IMR-90 (cell line): ENCODE data around the gene NCAPH2. TPM values are rescaled to one million over a fixed set of nuclear protein-coding genes. Genes with fewer than 3 reads are reported as not detected.

ENCODE experiments used
- ATAC-seq: fragments of 200-7000 bp; cut with Tn5 transposase; 2 replicates; pipeline ENCODE4 v1.9.1; 2020; ENCODE audit warnings: low read depth, mild to moderate bottlenecking, moderate library complexity
- BruUV-seq: library from RNA; stranded (reverse); fragments of 400-500 nt; replicated peaks from 2 replicates; lab custom pipeline; 2021; lab: Mats Ljungman, UMichigan
- CTCF ChIA-PET: fragments of 300-600 bp; formaldehyde crosslinking; extraction: SDS; loops from one replicate; lab custom pipeline; 2021; ENCODE audit warnings: antibody characterized with exemption; lab: Yijun Ruan, JAX
- POLR2A ChIA-PET: fragments of 300-600 bp; sonication (Branson Sonifier 250); formaldehyde crosslinking; loops from one replicate; lab custom pipeline; 2022; ENCODE audit warnings: antibody characterized with exemption; ENCODE audit not compliant: unreplicated experiment; lab: Charles Lee
- DNase-seq: peaks from one replicate; pipeline ENCODE4 v3.0.0; 2013
- H2AFZ ChIP-seq: replicated peaks from 2 replicates; pipeline ENCODE3; 2013; ENCODE audit warnings: low read length, mild to moderate bottlenecking; ENCODE audit not compliant: poor library complexity
- H2AK5ac ChIP-seq: 2 replicates; pipeline ENCODE4 v1.6.1; 2013; ENCODE audit warnings: low read depth, low read length, inconsistent platforms
- H2AK9ac ChIP-seq: replicated peaks from 2 replicates; pipeline ENCODE3; 2013; ENCODE audit warnings: mild to moderate bottlenecking, low read depth, low read length, moderate library complexity; ENCODE audit not compliant: poor library complexity
- H2BK120ac ChIP-seq: 2 replicates; pipeline ENCODE4 v1.6.1; 2013; ENCODE audit warnings: low read depth, low read length, inconsistent platforms
- H2BK15ac ChIP-seq: 3 replicates; pipeline ENCODE4 v1.6.1; 2013; ENCODE audit warnings: low read depth, low read length, inconsistent platforms
- H2BK20ac ChIP-seq: 2 replicates; pipeline ENCODE4 v1.6.1; 2013; ENCODE audit warnings: low read depth, mild to moderate bottlenecking, inconsistent platforms, low read length, moderate library complexity
- H2BK5ac ChIP-seq: 2 replicates; pipeline ENCODE4 v1.6.1; 2013; ENCODE audit warnings: mild to moderate bottlenecking, low read depth, low read length, inconsistent platforms; ENCODE audit not compliant: poor library complexity, severe bottlenecking
- H3K14ac ChIP-seq: replicated peaks from 2 replicates; pipeline ENCODE4 v1.6.1; 2013; ENCODE audit warnings: low read depth, low read length, inconsistent platforms
- H3K18ac ChIP-seq: 2 replicates; pipeline ENCODE4 v1.6.1; 2013; ENCODE audit warnings: low read depth, low read length, control low read depth
- H3K23ac ChIP-seq: 2 replicates; pipeline ENCODE4 v1.6.1; 2013; ENCODE audit warnings: low read depth, low read length, inconsistent platforms
- H3K27ac ChIP-seq: 2 replicates; pipeline ENCODE4 v1.5.1; 2013; ENCODE audit warnings: mild to moderate bottlenecking, control low read depth, low read length; ENCODE audit not compliant: insufficient read depth
- H3K27me3 ChIP-seq: 2 replicates; pipeline ENCODE4 v1.6.1; 2013; ENCODE audit warnings: low read length; ENCODE audit not compliant: control insufficient read depth, insufficient read depth
- H3K36me3 ChIP-seq: 2 replicates; pipeline ENCODE4 v1.6.1; 2013; ENCODE audit warnings: low read length, mixed read lengths; ENCODE audit not compliant: control insufficient read depth, insufficient read depth
- H3K4ac ChIP-seq: 2 replicates; pipeline ENCODE4 v1.6.1; 2013; ENCODE audit warnings: low read depth, low read length, inconsistent platforms
- H3K4me1 ChIP-seq: 2 replicates; pipeline ENCODE4 v1.6.1; 2013; ENCODE audit warnings: low read length, mixed read lengths; ENCODE audit not compliant: control insufficient read depth, insufficient read depth
- H3K4me2 ChIP-seq: 2 replicates; pipeline ENCODE4 v1.6.1; 2013; ENCODE audit warnings: low read depth, mild to moderate bottlenecking, control low read depth, low read length, moderate library complexity
- H3K4me3 ChIP-seq: 2 replicates; pipeline ENCODE4 v1.5.1; 2013; ENCODE audit warnings: low read depth, mild to moderate bottlenecking, control low read depth, low read length, moderate library complexity; ENCODE audit not compliant: insufficient read depth
- H3K56ac ChIP-seq: 2 replicates; pipeline ENCODE4 v1.6.1; 2013; ENCODE audit warnings: low read length, inconsistent platforms; ENCODE audit not compliant: insufficient read depth; ENCODE audit errors: extremely low read depth
- H3K79me1 ChIP-seq, 2 experiments: 2 replicates each; pipeline ENCODE4 v1.6.1; 2013; ENCODE audit warnings: low read length in 2 of 2, inconsistent platforms in 1 of 2, low read depth in 1 of 2
- H3K9ac ChIP-seq: 2 replicates; pipeline ENCODE4 v1.6.1; 2013; ENCODE audit warnings: low read depth, low read length, control low read depth
- H3K9me1 ChIP-seq: 2 replicates; pipeline ENCODE4 v1.6.1; 2013; ENCODE audit warnings: low read length, inconsistent platforms; ENCODE audit not compliant: insufficient read depth
- H3K9me3 ChIP-seq: 2 replicates; pipeline ENCODE4 v1.6.1; 2013; ENCODE audit warnings: low read length; ENCODE audit not compliant: control insufficient read depth, insufficient read depth
- H4K20me1 ChIP-seq: 2 replicates; pipeline ENCODE4 v1.6.1; 2013; ENCODE audit warnings: low read length, inconsistent platforms; ENCODE audit not compliant: insufficient read depth
- H4K5ac ChIP-seq: 2 replicates; pipeline ENCODE4 v1.6.1; 2013; ENCODE audit warnings: mild to moderate bottlenecking, low read depth, low read length, control low read depth
- H4K8ac ChIP-seq, 2 experiments: 2 replicates each; pipeline ENCODE4 v1.6.1; 2013; ENCODE audit warnings: low read depth in 2 of 2, low read length in 2 of 2, control low read depth in 1 of 2, inconsistent platforms in 1 of 2
- H4K91ac ChIP-seq: 2 replicates; pipeline ENCODE4 v1.6.1; 2013; ENCODE audit warnings: low read depth, low read length, inconsistent platforms; ENCODE audit not compliant: insufficient read depth
- BHLHE40 ChIP-seq: fragments of 150-350 bp; IDR thresholded peaks from 2 replicates; pipeline ENCODE4 v1.6.1; 2016; ENCODE audit warnings: mild to moderate bottlenecking, low read depth, low read length
- CHD1 ChIP-seq: IDR thresholded peaks from 2 replicates; pipeline ENCODE4 v1.6.1; 2012; ENCODE audit warnings: low read depth, low read length, improper control_type of control experiment
- MAFK ChIP-seq: IDR thresholded peaks from 2 replicates; pipeline ENCODE4 v1.6.1; 2012; ENCODE audit warnings: low read depth, low read length, improper control_type of control experiment
- MAZ ChIP-seq: IDR thresholded peaks from 2 replicates; pipeline ENCODE4 v1.6.1; 2012; ENCODE audit warnings: low read depth, mild to moderate bottlenecking, low read length, improper control_type of control experiment, moderate library complexity, borderline replicate concordance
- MXI1 ChIP-seq: IDR thresholded peaks from 2 replicates; pipeline ENCODE4 v1.6.1; 2012; ENCODE audit warnings: low read depth, mild to moderate bottlenecking, low read length, moderate library complexity, borderline replicate concordance
- POLR2A ChIP-seq: IDR thresholded peaks from 2 replicates; pipeline ENCODE4 v1.6.1; 2012; ENCODE audit warnings: mild to moderate bottlenecking, low read depth, low read length
- RCOR1 ChIP-seq: IDR thresholded peaks from 2 replicates; pipeline ENCODE4 v1.6.1; 2012; ENCODE audit warnings: mild to moderate bottlenecking, low read length, improper control_type of control experiment; ENCODE audit not compliant: insufficient replicate concordance
- SMC3 ChIP-seq: fragments of 150-350 bp; IDR thresholded peaks from 2 replicates; pipeline ENCODE4 v1.6.1; 2016; ENCODE audit warnings: low read depth, mild to moderate bottlenecking, antibody characterized with exemption, low read length, moderate library complexity
- USF2 ChIP-seq: fragments of 150-350 bp; IDR thresholded peaks from 2 replicates; pipeline ENCODE4 v1.6.1; 2017; ENCODE audit warnings: mild to moderate bottlenecking, antibody characterized with exemption, low read length, low read depth
- WGBS, 2 experiments: methylation state at CpG; one replicate each; pipeline versions ENCODE4 v1.1.5 to v1.1.7; 2013; ENCODE audit warnings: missing lambda C conversion rate in 2 of 2; ENCODE audit not compliant: insufficient read length in 1 of 2; ENCODE audit errors: extremely low coverage in 2 of 2; 5-methylcytosine and 5-hydroxymethylcytosine counted together
- dilution Hi-C: fragments of 300-500 bp; cut with HindIII; formaldehyde crosslinking; loops from one replicate; pipeline ENCODE4 v1.14.3; 2018; ENCODE audit warnings: low sequenced_read_pairs; ENCODE audit not compliant: unreplicated experiment
- in situ Hi-C: fragments of 300-500 bp; cut with MboI; formaldehyde crosslinking; loops from 3 replicates; pipeline ENCODE4 v1.14.3; 2019; ENCODE audit warnings: low sequenced_read_pairs, inconsistent platforms, mixed read lengths
- intact Hi-C: fragments of 100-400 bp; cut with micrococcal nuclease; formaldehyde crosslinking; loops from 2 replicates; pipeline ENCODE4 v1.10.0; 2022
- polyA plus RNA-seq, 3 experiments: library from polyadenylated mRNA; depleted of rRNA; stranded (reverse); fragments of >200 nt; gene quantifications; 2 replicates each; pipeline ENCODE4 v1.2.3, GENCODE V29; 2012; ENCODE audit warnings: low replicate concordance in 1 of 3
- total RNA-seq: library from RNA; depleted of rRNA; stranded (reverse); fragments of >200 nt; gene quantifications from 2 replicates; pipeline ENCODE4 v1.2.3, GENCODE V29; 2012

Gene NCAPH2
- total and polyA plus RNA-seq, 2 of the 4 experiments (the other 2 are of a cell fraction), result 30.2 to 38.5 TPM

GRCh38 chr22:50530580-50530876 lies 22.5 kb downstream of the NCAPH2 start:
- Histone ChIP-seq H2BK5ac (no peak overlapping the region), H2BK20ac (no peak overlapping the region), H2BK15ac (no peak overlapping the region), H3K14ac (peak overlapping the region; percentile 42; the same call in 1 of the 2 replicates), H4K91ac (peak overlapping the region; percentile 77; the same call in 1 of the 2 replicates), H2AK9ac (peak overlapping the region; percentile 96), H3K27me3 (peaks cover 5% of the 10 kb centered on the region; the same call in 1 of the 2 replicates), H3K4me1 (peaks cover 19% of the 10 kb centered on the region), H3K4me3 (peak overlapping the region; percentile 1), H3K27ac (no peak overlapping the region), H2AK5ac (peak overlapping the region; percentile 81), H3K36me3 (no peaks in the 10 kb centered on the region), H3K4me2 (peak overlapping the region; percentile 14), H3K56ac (0 out of 2 replicates have a peak overlapping the region, but pooled peaks have one; percentile 12), H2AFZ (peak overlapping the region; percentile 89), H4K8ac (peak overlapping the region; percentile 53 to 86; a peak in 3 of 4 replicates), H3K79me1 (peaks cover 4 to 20% of the 10 kb centered on the region in 2 experiments; a peak in 2 of 4 replicates), H4K5ac (no peak overlapping the region; the same call in 1 of the 2 replicates), H3K18ac (no peak overlapping the region), H3K4ac (peak overlapping the region; percentile 82), H3K9ac (no peak overlapping the region), H3K9me3 (no peaks in the 10 kb centered on the region), H4K20me1 (no peaks in the 10 kb centered on the region), H2BK120ac (no peak overlapping the region), H3K9me1 (peaks cover 13% of the 10 kb centered on the region; the same call in 1 of the 2 replicates), H3K23ac (peak overlapping the region; percentile 5; the same call in 1 of the 2 replicates)
- no TSS peak for BruUV-seq
- TF ChIP-seq MAZ, result no peak
- no peak for TF ChIP-seq SMC3
- TF ChIP-seq CHD1, result no peak
- no peak for TF ChIP-seq BHLHE40
- TF ChIP-seq USF2, result no peak
- TF ChIP-seq RCOR1, result no peak
- TF ChIP-seq MXI1, result no peak
- TF ChIP-seq MAFK, result no peak
- no peak for TF ChIP-seq POLR2A
- in situ Hi-C loops, result no loop called here
- dilution Hi-C loops, result no loop called here
- ChIA-PET POLR2A (no interaction called here), CTCF (no interaction called here)
- intact Hi-C loops, result no loop called here
- ATAC-seq, result no peak
- 0% methylated on average over 5 of the region's 21 CpGs; no CpG with 5 or more reads in 1 of the 2 experiments for WGBS, 2 experiments
- no peak for DNase-seq
